KMS-11 (cell line): ENCODE results near the gene SYPL2.

Experiments used
- H2AFZ ChIP-seq: fragments of 200-600 bp; sonication (generic); 2 replicates; pipeline ENCODE4 v1.6.1; 2016; ENCODE audit warnings: antibody characterized with exemption, mixed run types, low read depth
- H3K27ac ChIP-seq: fragments of 200-600 bp; sonication (generic); 2 replicates; pipeline ENCODE4 v1.6.1; 2016; ENCODE audit warnings: mild to moderate bottlenecking, mixed run types
- H3K27me3 ChIP-seq: fragments of 200-600 bp; sonication (generic); 2 replicates; pipeline ENCODE4 v1.6.1; 2017; ENCODE audit warnings: mild to moderate bottlenecking, low read depth, mixed run types, moderate library complexity; ENCODE audit not compliant: insufficient read depth
- H3K36me3 ChIP-seq: fragments of 200-600 bp; sonication (generic); 2 replicates; pipeline ENCODE4 v1.6.1; 2017; ENCODE audit warnings: mild to moderate bottlenecking, mixed run types; ENCODE audit not compliant: insufficient read depth
- H3K4me1 ChIP-seq: fragments of 200-600 bp; sonication (generic); 2 replicates; pipeline ENCODE4 v1.6.1; 2016; ENCODE audit warnings: mild to moderate bottlenecking, low read depth, mixed run types; ENCODE audit not compliant: poor library complexity, severe bottlenecking
- H3K4me2 ChIP-seq: fragments of 200-600 bp; sonication (generic); 2 replicates; pipeline ENCODE4 v1.7.0; 2016; ENCODE audit warnings: mild to moderate bottlenecking, mixed run types
- H3K4me3 ChIP-seq: fragments of 200-600 bp; sonication (generic); IDR thresholded peaks from 2 replicates; pipeline ENCODE4 v1.6.1; 2017; ENCODE audit warnings: low read depth, low read length, mixed read lengths; ENCODE audit not compliant: insufficient read depth
- H3K79me2 ChIP-seq: fragments of 200-600 bp; sonication (generic); 2 replicates; pipeline ENCODE4 v1.6.1; 2016; ENCODE audit warnings: low read depth, mixed run types; ENCODE audit not compliant: insufficient read depth
- H3K9ac ChIP-seq: fragments of 200-600 bp; sonication (generic); 2 replicates; pipeline ENCODE4 v1.6.1; 2016; ENCODE audit warnings: mild to moderate bottlenecking, mixed run types
- H4K20me1 ChIP-seq: fragments of 200-600 bp; sonication (generic); 2 replicates; pipeline ENCODE4 v1.6.1; 2016; ENCODE audit warnings: mild to moderate bottlenecking, mixed run types; ENCODE audit not compliant: insufficient read depth
- TF ChIP-seq, protein P1 (sequence below): fragments of 200-600 bp; sonication (generic); conservative IDR thresholded peaks from 2 replicates; pipeline ENCODE4 v1.6.1; 2017; ENCODE audit warnings: low read depth, mild to moderate bottlenecking, antibody characterized with exemption, low read length, moderate library complexity, mixed read lengths

The SYPL2 gene

DNA sequence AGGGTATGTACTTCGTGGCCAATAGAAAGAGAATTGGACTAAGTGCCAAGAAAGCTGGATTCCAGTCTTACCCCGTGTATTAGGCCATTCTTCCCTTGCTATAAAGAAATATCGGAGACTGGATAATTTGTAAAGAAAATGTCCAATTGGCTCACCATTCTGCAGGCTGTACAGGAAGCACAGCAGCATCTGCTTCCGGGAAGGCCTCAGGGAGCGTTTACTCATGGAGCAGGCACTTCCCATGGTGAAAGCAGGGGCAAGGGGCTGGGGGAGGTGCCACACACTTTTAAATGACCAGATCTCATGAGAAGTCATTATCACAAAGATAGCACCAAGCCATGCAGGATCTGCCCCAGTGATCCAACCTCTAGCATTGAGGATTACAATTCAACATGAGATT is 51.0 kb downstream of the SYPL2 start:
- Histone ChIP-seq H4K20me1 (no peaks in the 10 kb centered on the region), H3K27ac (no peak overlapping the region), H3K4me3 (no peak overlapping the region), H3K27me3 (no peaks in the 10 kb centered on the region), H2AFZ (no peak overlapping the region), H3K36me3 (no peaks in the 10 kb centered on the region), H3K4me2 (no peak overlapping the region), H3K4me1 (no peaks in the 10 kb centered on the region), H3K9ac (no peak overlapping the region), H3K79me2 (no peaks in the 10 kb centered on the region)
- TF ChIP-seq, protein P1, sequence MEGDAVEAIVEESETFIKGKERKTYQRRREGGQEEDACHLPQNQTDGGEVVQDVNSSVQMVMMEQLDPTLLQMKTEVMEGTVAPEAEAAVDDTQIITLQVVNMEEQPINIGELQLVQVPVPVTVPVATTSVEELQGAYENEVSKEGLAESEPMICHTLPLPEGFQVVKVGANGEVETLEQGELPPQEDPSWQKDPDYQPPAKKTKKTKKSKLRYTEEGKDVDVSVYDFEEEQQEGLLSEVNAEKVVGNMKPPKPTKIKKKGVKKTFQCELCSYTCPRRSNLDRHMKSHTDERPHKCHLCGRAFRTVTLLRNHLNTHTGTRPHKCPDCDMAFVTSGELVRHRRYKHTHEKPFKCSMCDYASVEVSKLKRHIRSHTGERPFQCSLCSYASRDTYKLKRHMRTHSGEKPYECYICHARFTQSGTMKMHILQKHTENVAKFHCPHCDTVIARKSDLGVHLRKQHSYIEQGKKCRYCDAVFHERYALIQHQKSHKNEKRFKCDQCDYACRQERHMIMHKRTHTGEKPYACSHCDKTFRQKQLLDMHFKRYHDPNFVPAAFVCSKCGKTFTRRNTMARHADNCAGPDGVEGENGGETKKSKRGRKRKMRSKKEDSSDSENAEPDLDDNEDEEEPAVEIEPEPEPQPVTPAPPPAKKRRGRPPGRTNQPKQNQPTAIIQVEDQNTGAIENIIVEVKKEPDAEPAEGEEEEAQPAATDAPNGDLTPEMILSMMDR: no peak

DNA sequence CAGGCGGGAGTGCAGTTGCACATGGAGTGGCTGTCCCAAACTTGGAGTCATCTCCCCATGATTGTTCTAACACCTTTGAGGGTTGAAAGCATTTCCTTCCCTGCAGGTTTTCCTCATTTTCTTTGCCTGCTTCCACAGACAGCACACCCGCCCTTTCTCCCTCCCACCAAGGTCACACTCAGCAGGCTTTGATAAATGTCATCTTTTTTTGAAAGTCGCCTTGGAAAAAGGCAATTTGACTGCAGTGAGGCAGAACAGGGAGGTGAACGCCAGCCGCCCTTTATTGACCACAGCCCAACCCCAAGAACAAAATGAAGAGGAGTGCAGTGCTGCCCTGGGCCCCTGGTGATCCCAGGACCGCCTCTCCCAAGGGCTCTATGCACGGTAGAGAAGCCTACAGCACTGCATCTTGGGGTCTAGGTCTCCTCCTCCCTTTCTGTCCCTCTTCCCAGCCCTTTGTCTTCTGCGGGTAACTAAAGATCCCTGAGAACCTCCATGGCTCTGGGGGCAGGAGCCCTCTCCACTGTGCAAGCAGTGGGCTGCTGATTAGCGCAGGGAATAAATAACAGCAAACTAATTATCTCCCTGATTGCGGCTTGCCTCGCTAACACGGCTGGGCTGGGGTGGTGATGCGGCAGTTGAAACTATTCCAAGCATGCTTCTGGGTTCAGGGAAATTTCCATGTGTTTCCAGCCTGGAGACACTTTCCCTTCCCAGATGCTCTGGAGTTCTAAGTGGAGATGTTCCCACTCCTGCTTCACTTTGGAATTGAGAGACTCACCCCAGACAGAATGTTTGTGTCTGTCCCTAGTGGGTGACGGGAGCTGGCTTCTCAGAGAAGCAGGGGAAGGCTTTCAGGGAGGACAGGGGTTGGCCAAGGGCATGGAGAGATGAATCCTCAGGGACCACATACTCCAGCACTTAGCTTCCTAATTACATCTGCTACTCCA is 54.9 kb downstream of the SYPL2 start:
- Histone ChIP-seq H3K4me3 (no peak overlapping the region), H3K27ac (no peak overlapping the region), H3K27me3 (no peaks in the 10 kb centered on the region), H3K9ac (no peak overlapping the region), H3K4me1 (no peaks in the 10 kb centered on the region), H4K20me1 (no peaks in the 10 kb centered on the region), H3K36me3 (no peaks in the 10 kb centered on the region), H2AFZ (no peak overlapping the region), H3K79me2 (no peaks in the 10 kb centered on the region), H3K4me2 (no peak overlapping the region)
- TF ChIP-seq, protein P1: no peak

DNA sequence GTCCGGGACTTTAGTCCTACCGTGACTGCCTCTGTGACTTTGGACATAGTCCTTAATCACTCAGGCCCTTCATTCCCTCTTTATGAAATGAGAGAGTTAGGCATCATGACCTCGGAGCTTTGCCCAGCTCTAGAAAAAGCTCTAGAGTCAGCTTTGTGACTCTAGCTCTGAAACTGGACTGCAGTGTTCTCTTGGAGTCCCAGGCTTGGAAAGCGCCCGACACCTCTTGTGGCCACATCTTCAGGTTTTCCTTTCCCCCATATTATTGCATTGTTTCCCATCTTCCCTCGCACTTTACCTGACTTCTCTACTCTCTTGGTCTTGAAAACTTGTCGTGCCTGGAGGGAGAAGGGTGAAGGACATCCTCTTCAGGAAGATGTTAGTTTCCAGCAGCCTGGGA is 55.7 kb downstream of the SYPL2 start:
- TF ChIP-seq, protein P1: no peak
- Histone ChIP-seq H3K27ac (no peak overlapping the region), H4K20me1 (no peaks in the 10 kb centered on the region), H2AFZ (no peak overlapping the region), H3K4me1 (no peaks in the 10 kb centered on the region), H3K79me2 (no peaks in the 10 kb centered on the region), H3K36me3 (no peaks in the 10 kb centered on the region), H3K4me3 (no peak overlapping the region), H3K9ac (no peak overlapping the region), H3K4me2 (no peak overlapping the region), H3K27me3 (no peaks in the 10 kb centered on the region)

DNA sequence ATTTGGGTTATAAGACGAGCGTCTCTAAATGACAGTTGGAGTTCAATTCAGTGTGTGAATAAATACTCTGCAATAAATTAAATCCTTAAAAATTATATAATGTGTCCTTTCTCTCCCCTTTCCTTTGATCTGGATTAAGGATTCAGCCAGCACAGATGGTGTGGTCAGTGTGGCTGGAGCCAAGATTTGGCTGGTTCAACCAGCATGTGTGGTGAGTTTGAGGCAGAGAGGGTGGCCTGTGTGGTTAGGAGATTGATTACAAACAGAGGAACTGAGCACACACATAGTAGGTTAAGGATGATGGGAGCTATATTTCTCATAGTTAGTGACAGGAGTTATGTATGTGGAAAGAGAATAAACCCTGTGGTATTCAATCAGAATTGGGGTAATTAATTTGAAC is 57.4 kb downstream of the SYPL2 start:
- Histone ChIP-seq H3K79me2 (no peaks in the 10 kb centered on the region), H2AFZ (no peak overlapping the region), H3K4me1 (no peaks in the 10 kb centered on the region), H3K36me3 (no peaks in the 10 kb centered on the region), H3K27me3 (no peaks in the 10 kb centered on the region), H4K20me1 (no peaks in the 10 kb centered on the region), H3K4me3 (no peak overlapping the region), H3K4me2 (no peak overlapping the region), H3K27ac (no peak overlapping the region), H3K9ac (no peak overlapping the region)
- TF ChIP-seq, protein P1: no peak
